OCI-LY7 (cell line): ENCODE data around the gene THSD7A. TPM values are rescaled to one million over a fixed set of nuclear protein-coding genes. Genes with fewer than 3 reads are reported as not detected.
A peak's percentile ranks its signal among the peaks of the same experiment; 100 is the strongest.

Experiments used
- BruUV-seq: library from RNA; stranded (reverse); fragments of 400-500 nt; replicated peaks from 2 replicates; lab custom pipeline; 2021; lab: Mats Ljungman, UMichigan
- CTCF ChIA-PET: fragments of 300-600 bp; sonication (Branson Sonifier 250); formaldehyde crosslinking; loops from one replicate; lab custom pipeline; 2022; ENCODE audit warnings: antibody characterized with exemption; ENCODE audit not compliant: unreplicated experiment; lab: Charles Lee
- POLR2A ChIA-PET: fragments of 300-600 bp; sonication (Branson Sonifier 250); formaldehyde crosslinking; loops from one replicate; lab custom pipeline; 2022; ENCODE audit warnings: antibody characterized with exemption; lab: Charles Lee
- DNase-seq: peaks from one replicate; pipeline ENCODE4 v3.0.0-alpha.2; 2015; ENCODE audit warnings: low spot score
- H2AFZ ChIP-seq: fragments of 200-600 bp; sonication (generic), shearing (Covaris generic); 2 replicates; pipeline ENCODE4 v1.6.1; 2014; ENCODE audit warnings: mild to moderate bottlenecking, antibody characterized with exemption, low read length, moderate library complexity
- H3K27ac ChIP-seq: fragments of 200-600 bp; sonication (generic); 2 replicates; pipeline ENCODE4 v1.5.1; 2014; ENCODE audit warnings: mixed run types, low read depth, mild to moderate bottlenecking, moderate library complexity, low read length, inconsistent platforms; ENCODE audit not compliant: poor library complexity, severe bottlenecking
- H3K36me3 ChIP-seq: fragments of 200-600 bp; sonication (generic); 2 replicates; pipeline ENCODE4 v1.6.1; 2014; ENCODE audit warnings: mild to moderate bottlenecking, antibody characterized with exemption, low read length, moderate library complexity, mixed read lengths; ENCODE audit not compliant: insufficient read depth
- H3K4me1 ChIP-seq: fragments of 200-600 bp; sonication (generic); 2 replicates; pipeline ENCODE4 v1.5.1; 2014; ENCODE audit warnings: mild to moderate bottlenecking, low read length; ENCODE audit not compliant: insufficient read depth, poor library complexity, severe bottlenecking
- H3K4me2 ChIP-seq: fragments of 200-600 bp; sonication (generic); 2 replicates; pipeline ENCODE4 v1.6.1; 2014; ENCODE audit warnings: mild to moderate bottlenecking, low read length
- H3K4me3 ChIP-seq: fragments of 200-600 bp; sonication (generic); 2 replicates; pipeline ENCODE4 v1.5.1; 2014; ENCODE audit warnings: mild to moderate bottlenecking, low read depth, low read length; ENCODE audit not compliant: poor library complexity, severe bottlenecking
- H3K79me2 ChIP-seq: fragments of 200-600 bp; sonication (generic); 2 replicates; pipeline ENCODE4 v1.6.1; 2016; ENCODE audit warnings: low read depth, mild to moderate bottlenecking, low read length, moderate library complexity, mixed read lengths; ENCODE audit not compliant: insufficient read depth
- H3K9me2 ChIP-seq: fragments of 200-600 bp; sonication (generic); 2 replicates; pipeline ENCODE4 v1.6.1; 2016; ENCODE audit warnings: mild to moderate bottlenecking, low read length, mixed read lengths; ENCODE audit not compliant: insufficient read depth
- H3K9me3 ChIP-seq: fragments of 200-600 bp; sonication (generic); 2 replicates; pipeline ENCODE4 v1.6.1; 2014; ENCODE audit warnings: mild to moderate bottlenecking, mixed run types, low read length, mixed read lengths
- H4K20me1 ChIP-seq: fragments of 200-600 bp; sonication (generic); 2 replicates; pipeline ENCODE4 v1.6.1; 2014; ENCODE audit warnings: mild to moderate bottlenecking, antibody characterized with exemption, low read length, moderate library complexity, mixed read lengths; ENCODE audit not compliant: insufficient read depth
- EZH2phosphoT487 ChIP-seq: fragments of 200-600 bp; sonication (generic); IDR thresholded peaks from 2 replicates; pipeline ENCODE4 v1.6.1; 2018; ENCODE audit warnings: low read depth, borderline replicate concordance, mild to moderate bottlenecking, mixed run types, antibody characterized with exemption, low read length, moderate library complexity, mixed read lengths
- intact Hi-C: fragments of 100-400 bp; cut with micrococcal nuclease; formaldehyde crosslinking; loops from one replicate; pipeline ENCODE4 v1.10.0; 2022; ENCODE audit not compliant: unreplicated experiment
- total RNA-seq, 2 experiments: library from RNA; depleted of rRNA in 1 of 2; stranded (reverse); fragments of >200 nt in 1 of 2; shearing (Covaris generic) in 1 of 2; gene quantifications; 2 replicates each; pipeline ENCODE4 v1.2.3, GENCODE V29; 2014 to 2022
- TF ChIP-seq, protein P1 (sequence below): fragments of 200-600 bp; sonication (generic); conservative IDR thresholded peaks from 2 replicates; pipeline ENCODE4 v1.5.1; 2014; ENCODE audit warnings: mild to moderate bottlenecking, antibody characterized with exemption, low read length, moderate library complexity, mixed read lengths

The THSD7A gene
- total RNA-seq, 2 experiments from 2014 or later, result 0.13 TPM; not detected in 1

GRCh38 chr7:11428877-11429581 lies 403.0 kb downstream of the THSD7A start:
- no peak for TF ChIP-seq EZH2phosphoT487
- TF ChIP-seq, protein P1, sequence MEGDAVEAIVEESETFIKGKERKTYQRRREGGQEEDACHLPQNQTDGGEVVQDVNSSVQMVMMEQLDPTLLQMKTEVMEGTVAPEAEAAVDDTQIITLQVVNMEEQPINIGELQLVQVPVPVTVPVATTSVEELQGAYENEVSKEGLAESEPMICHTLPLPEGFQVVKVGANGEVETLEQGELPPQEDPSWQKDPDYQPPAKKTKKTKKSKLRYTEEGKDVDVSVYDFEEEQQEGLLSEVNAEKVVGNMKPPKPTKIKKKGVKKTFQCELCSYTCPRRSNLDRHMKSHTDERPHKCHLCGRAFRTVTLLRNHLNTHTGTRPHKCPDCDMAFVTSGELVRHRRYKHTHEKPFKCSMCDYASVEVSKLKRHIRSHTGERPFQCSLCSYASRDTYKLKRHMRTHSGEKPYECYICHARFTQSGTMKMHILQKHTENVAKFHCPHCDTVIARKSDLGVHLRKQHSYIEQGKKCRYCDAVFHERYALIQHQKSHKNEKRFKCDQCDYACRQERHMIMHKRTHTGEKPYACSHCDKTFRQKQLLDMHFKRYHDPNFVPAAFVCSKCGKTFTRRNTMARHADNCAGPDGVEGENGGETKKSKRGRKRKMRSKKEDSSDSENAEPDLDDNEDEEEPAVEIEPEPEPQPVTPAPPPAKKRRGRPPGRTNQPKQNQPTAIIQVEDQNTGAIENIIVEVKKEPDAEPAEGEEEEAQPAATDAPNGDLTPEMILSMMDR, result no peak
- H3K9me3 ChIP-seq, result no peaks in the 10 kb centered on the region
- DNase-seq, result no peak
- no peak overlapping the region for H2AFZ ChIP-seq
- CTCF ChIA-PET, result no interaction called here
- no peak overlapping the region for H3K4me2 ChIP-seq
- H3K4me3 ChIP-seq, result no peak overlapping the region
- H3K4me1 ChIP-seq, result no peaks in the 10 kb centered on the region
- POLR2A ChIA-PET, result no interaction called here
- no peaks in the 10 kb centered on the region for H3K79me2 ChIP-seq
- H3K36me3 ChIP-seq, result no peaks in the 10 kb centered on the region
- H3K27ac ChIP-seq, result no peak overlapping the region
- intact Hi-C loops, result loop anchor here (5.0 to 10.0 kb wide), 3 partner anchors 638 to 1066 kb away; no protein-coding TSS in a partner anchor
- H4K20me1 ChIP-seq, result no peaks in the 10 kb centered on the region
- no TSS peak for BruUV-seq
- H3K9me2 ChIP-seq, result no peaks in the 10 kb centered on the region

DNA sequence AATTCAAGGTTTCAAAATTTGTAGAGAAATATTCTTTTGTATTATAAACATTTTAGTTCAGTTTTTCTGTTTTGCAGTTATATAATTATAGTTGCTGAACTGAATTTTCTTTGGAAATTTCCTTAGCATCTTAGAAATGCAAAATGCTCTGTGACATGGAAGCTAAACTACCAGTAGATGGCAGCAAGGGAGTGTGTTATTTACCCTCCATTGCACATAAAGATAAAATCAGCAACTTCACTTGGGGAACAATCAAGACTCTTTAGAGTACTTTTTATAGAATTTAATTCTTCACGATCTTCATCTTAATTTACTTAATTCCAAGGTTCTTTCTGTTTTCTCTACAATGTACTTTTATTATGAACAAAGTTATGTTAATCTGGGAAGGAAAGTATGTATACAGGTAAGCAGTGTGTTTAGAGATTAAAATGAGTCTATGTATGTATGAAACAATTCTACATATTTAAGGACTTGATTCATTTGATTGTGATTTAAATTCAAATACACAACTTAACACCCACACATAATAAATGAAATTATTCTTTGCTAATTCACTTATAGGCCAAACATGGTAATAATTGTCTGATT lies 404.2 kb downstream of the THSD7A start:
- Histone ChIP-seq H3K9me2 (no peaks in the 10 kb centered on the region), H3K27ac (no peak overlapping the region), H3K79me2 (no peaks in the 10 kb centered on the region), H3K4me2 (no peak overlapping the region), H3K4me1 (no peaks in the 10 kb centered on the region), H3K36me3 (no peaks in the 10 kb centered on the region), H3K9me3 (no peaks in the 10 kb centered on the region), H4K20me1 (no peaks in the 10 kb centered on the region), H2AFZ (no peak overlapping the region), H3K4me3 (no peak overlapping the region)
- POLR2A ChIA-PET, result no interaction called here
- CTCF ChIA-PET, result no interaction called here
- TF ChIP-seq, protein P1, result peak; percentile 92
- TF ChIP-seq EZH2phosphoT487, result no peak
- BruUV-seq, result no TSS peak
- peak; percentile 56 for DNase-seq
- intact Hi-C loops, result loop anchor here (5.0 to 10.0 kb wide), 3 partner anchors 640 to 1067 kb away; no protein-coding TSS in a partner anchor

DNA sequence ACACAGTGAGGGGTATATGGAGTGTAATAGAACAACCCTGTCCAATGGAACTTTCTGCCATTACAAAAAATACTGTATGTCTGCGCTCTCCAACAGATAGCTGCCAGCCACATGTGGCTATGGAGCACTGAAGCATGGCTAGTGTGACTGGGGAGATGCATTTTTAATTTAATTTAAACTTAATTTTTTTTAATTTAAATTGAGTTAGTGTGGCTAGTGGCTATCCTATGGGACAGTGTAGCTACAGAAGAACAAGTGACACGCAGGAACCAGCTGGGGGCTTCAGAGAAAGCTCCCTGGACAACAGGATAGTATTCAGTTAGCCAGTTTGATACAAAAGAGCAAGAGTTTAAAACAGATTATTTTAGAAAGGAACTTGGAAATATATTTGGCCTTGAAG lies 408.0 kb downstream of the THSD7A start:
- Histone ChIP-seq H3K4me1 (no peaks in the 10 kb centered on the region), H3K4me2 (no peak overlapping the region), H3K9me3 (no peaks in the 10 kb centered on the region), H3K9me2 (no peaks in the 10 kb centered on the region), H2AFZ (no peak overlapping the region), H3K27ac (no peak overlapping the region), H3K4me3 (no peak overlapping the region), H4K20me1 (no peaks in the 10 kb centered on the region), H3K36me3 (no peaks in the 10 kb centered on the region), H3K79me2 (no peaks in the 10 kb centered on the region)
- intact Hi-C loops, result loop anchor here (10.0 kb wide), 1 partner anchor 1071 kb away; no protein-coding TSS in a partner anchor
- TF ChIP-seq, protein P1, result no peak
- no peak for TF ChIP-seq EZH2phosphoT487
- DNase-seq, result no peak
- CTCF ChIA-PET, result no interaction called here
- POLR2A ChIA-PET, result no interaction called here
- BruUV-seq, result no TSS peak
